Nephron (organoid): ENCODE measurements around the gene THOC7.

Source experiments
- H3K27ac Mint-ChIP-seq, 3 experiments: 2 replicates each; pipeline ENCODE4 v1.8.0; 2020; ENCODE audit warnings: mixed read lengths in 3 of 3, mild to moderate bottlenecking in 2 of 3, moderate library complexity in 1 of 3
- H3K27me3 Mint-ChIP-seq: 2 replicates; pipeline ENCODE4 v1.8.0; 2021; ENCODE audit warnings: low read depth, mild to moderate bottlenecking, moderate library complexity, mixed read lengths
- H3K36me3 Mint-ChIP-seq: 2 replicates; pipeline ENCODE4 v1.8.0; 2020; ENCODE audit warnings: low read depth, mixed read lengths
- H3K4me1 Mint-ChIP-seq: 2 replicates; pipeline ENCODE4 v1.8.0; 2020; ENCODE audit warnings: mixed read lengths
- H3K4me3 Mint-ChIP-seq, 3 experiments: 2 replicates each; pipeline ENCODE4 v1.8.0; 2020; ENCODE audit warnings: mild to moderate bottlenecking in 3 of 3, mixed read lengths in 3 of 3, moderate library complexity in 2 of 3
- H3K9me3 Mint-ChIP-seq: 2 replicates; pipeline ENCODE4 v1.8.0; 2020; ENCODE audit warnings: mixed read lengths
- TF ChIP-seq, protein P1 (sequence below), 3 experiments: fragments of 200-600 bp; sonication (generic); IDR thresholded peaks; one replicate each; pipeline ENCODE4 v1.5.0; 2021; ENCODE audit warnings: antibody characterized with exemption in 3 of 3; ENCODE audit not compliant: unreplicated experiment in 3 of 3

Gene THOC7

DNA sequence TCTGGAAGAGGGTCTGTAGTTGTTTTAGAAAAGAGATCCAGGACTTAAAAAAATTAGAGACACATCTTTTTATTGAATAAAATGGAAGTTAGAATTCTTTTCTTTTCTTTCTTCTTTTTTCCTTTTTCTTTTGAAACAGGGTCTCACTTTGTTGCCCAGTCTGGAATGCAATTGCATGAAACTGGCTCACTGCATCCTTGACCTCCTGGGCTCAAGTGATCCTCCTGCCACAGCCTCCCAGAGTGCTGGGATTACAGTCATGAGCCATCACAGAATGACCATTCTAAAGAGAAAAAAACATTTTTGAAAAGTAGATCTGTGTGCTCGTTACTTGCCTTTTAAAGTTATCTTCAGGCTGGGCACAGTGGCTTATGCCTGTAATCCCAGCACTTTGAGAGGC lies 3.6 kb upstream of the THOC7 start:
- Mint-ChIP-seq H3K4me1 (peaks cover 23% of the 10 kb centered on the region), H3K9me3 (no peaks in the 10 kb centered on the region), H3K36me3 (peaks cover 11% of the 10 kb centered on the region), H3K4me3 (peak overlapping the region in 1 of 3 experiments; percentile 25), H3K27ac (no peak overlapping the region), H3K27me3 (no peaks in the 10 kb centered on the region)
- TF ChIP-seq, protein P1, sequence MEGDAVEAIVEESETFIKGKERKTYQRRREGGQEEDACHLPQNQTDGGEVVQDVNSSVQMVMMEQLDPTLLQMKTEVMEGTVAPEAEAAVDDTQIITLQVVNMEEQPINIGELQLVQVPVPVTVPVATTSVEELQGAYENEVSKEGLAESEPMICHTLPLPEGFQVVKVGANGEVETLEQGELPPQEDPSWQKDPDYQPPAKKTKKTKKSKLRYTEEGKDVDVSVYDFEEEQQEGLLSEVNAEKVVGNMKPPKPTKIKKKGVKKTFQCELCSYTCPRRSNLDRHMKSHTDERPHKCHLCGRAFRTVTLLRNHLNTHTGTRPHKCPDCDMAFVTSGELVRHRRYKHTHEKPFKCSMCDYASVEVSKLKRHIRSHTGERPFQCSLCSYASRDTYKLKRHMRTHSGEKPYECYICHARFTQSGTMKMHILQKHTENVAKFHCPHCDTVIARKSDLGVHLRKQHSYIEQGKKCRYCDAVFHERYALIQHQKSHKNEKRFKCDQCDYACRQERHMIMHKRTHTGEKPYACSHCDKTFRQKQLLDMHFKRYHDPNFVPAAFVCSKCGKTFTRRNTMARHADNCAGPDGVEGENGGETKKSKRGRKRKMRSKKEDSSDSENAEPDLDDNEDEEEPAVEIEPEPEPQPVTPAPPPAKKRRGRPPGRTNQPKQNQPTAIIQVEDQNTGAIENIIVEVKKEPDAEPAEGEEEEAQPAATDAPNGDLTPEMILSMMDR (IDR thresholded peaks at IDR 0.05; ENCODE audit: unreplicated experiment in 3 of 3): no peak

DNA sequence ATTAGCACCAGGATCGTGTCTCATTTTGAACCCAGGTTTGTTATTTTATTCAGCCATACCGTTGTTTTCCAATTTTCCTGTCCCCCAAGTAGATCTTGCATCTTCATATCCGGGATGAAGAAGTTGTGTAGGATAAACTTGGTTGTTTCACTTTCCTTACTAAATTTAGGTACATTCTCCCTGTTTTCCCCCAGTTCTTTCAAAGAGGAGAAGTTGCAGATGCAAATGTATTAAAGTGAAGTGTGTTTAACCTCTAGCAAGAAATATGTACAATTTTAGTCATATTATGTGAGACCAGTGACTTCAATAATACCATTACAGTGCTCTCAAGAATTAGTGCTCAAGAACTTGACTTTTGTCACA lies 1.3 kb upstream of the THOC7 start:
- peak overlapping the region; percentile 90 to 94 (median 90) for H3K4me3 Mint-ChIP-seq
- TF ChIP-seq, protein P1 (IDR thresholded peaks at IDR 0.05; ENCODE audit: unreplicated experiment in 3 of 3): no peak
- no peaks in the 10 kb centered on the region for H3K9me3 Mint-ChIP-seq
- no peaks in the 10 kb centered on the region for H3K27me3 Mint-ChIP-seq
- H3K36me3 Mint-ChIP-seq: peaks cover 11% of the 10 kb centered on the region
- H3K4me1 Mint-ChIP-seq: peaks cover 17% of the 10 kb centered on the region
- peak overlapping the region; percentile 92 to 95 (median 94) for H3K27ac Mint-ChIP-seq

DNA sequence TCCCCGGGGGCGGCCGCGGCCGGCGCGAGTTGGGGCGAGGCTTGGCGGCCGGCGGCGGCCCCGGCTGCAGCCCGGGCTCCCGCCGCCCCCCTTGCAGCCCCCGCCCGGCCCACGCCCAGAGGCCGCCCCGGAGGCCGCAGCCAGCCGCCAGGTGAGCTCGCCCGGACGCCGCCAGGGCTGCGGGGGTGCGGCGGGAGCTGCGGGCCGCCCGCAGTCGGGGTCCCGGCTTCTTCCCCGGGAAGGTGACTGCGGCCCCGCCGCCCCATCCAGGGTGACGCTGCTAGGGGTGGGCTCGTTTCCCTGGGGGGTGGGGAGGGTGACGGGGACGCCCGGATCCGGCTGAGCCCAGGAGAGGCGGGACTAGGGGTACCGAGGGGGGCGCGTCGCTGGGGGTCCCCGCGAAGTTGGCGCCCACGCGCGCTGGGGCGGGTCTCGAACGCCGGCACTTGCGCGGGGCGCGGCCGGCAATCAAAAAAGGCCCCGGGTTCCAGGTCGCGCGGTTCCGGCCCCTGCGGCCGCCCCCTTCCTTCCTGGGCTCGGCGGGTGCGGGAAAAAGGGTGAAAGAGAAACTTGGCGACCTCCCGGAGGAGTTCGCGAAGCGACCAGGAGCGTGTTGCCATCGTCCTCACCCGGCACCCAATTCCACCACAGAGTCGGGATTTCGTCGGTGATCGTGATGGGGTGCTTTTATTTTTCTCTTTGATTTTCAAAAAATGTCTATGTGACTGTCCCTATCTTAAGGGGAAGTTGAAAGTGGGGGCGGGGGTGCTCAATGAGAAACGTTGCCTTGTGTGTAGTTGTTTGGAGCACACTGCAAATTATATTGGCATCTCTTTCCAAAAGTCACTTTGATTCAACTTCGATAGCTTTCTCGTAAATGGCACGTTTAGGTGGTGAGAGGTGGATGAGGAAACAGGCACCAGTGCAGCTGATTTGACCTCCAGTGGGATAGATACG lies 681 bp upstream of the THOC7 start:
- Mint-ChIP-seq H3K4me3 (peak overlapping the region; percentile 90 to 94 (median 90)), H3K27me3 (no peaks in the 10 kb centered on the region)

DNA sequence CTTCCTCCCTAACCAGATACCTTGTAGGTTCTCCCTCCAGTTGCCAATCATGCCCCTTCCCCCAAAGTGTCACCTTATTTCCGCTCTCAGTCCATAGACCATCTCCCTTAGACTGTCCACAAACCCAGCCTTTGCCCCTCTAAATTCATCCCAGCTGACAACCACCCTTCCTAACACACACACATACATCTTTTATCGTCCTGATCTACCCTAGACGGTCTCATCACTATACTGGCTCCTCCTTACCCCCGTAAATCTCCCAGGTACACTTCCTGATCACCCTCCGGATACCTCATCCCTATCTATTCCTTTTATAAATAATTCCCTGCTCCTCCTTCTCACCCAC lies 828 bp downstream of the THOC7 start:
- no peaks in the 10 kb centered on the region for H3K9me3 Mint-ChIP-seq
- H3K4me3 Mint-ChIP-seq: peak overlapping the region; percentile 94 to 96 (median 94)
- peaks cover 17% of the 10 kb centered on the region for H3K4me1 Mint-ChIP-seq
- H3K27ac Mint-ChIP-seq: peak overlapping the region; percentile 71 to 98 (median 87)
- TF ChIP-seq, protein P1 (IDR thresholded peaks at IDR 0.05; ENCODE audit: unreplicated experiment in 3 of 3): no peak
- peaks cover 11% of the 10 kb centered on the region for H3K36me3 Mint-ChIP-seq
- H3K27me3 Mint-ChIP-seq: no peaks in the 10 kb centered on the region

More for the DNA sequence above, 681 bp upstream of the THOC7 start:
- peak overlapping the region; percentile 92 to 95 (median 94) for H3K27ac Mint-ChIP-seq
- TF ChIP-seq, protein P1 (IDR thresholded peaks at IDR 0.05; ENCODE audit: unreplicated experiment in 3 of 3): no peak
- peaks cover 11% of the 10 kb centered on the region for H3K36me3 Mint-ChIP-seq
- H3K4me1 Mint-ChIP-seq: peaks cover 17% of the 10 kb centered on the region
- no peaks in the 10 kb centered on the region for H3K9me3 Mint-ChIP-seq

DNA sequence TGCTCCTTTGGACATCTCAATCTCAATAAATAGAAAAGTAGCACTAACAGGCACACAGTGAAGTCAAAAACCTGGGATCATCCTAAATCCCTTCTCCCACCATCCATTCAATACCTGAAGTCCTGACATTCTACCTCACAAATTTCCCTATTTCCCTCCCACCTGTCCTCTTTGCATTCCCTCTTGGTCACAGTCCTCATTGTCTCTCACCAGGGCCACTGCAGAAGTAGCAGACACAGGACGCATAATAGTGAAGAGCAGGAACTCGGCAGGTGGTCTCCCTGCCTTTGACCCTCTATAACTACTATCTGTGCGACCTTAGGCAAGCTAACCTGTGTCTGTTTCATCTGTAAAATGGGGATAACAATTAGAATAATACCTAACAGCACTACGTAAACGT lies 2.3 kb downstream of the THOC7 start:
- H3K4me1 Mint-ChIP-seq: peaks cover 17% of the 10 kb centered on the region
- TF ChIP-seq, protein P1 (IDR thresholded peaks at IDR 0.05; ENCODE audit: unreplicated experiment in 3 of 3): no peak
- peak overlapping the region in 2 of 3 experiments; percentile 11 to 42 for H3K4me3 Mint-ChIP-seq
- H3K27ac Mint-ChIP-seq: peak overlapping the region in 1 of 3 experiments; percentile 14
- peaks cover 3% of the 10 kb centered on the region for H3K36me3 Mint-ChIP-seq
- no peaks in the 10 kb centered on the region for H3K27me3 Mint-ChIP-seq
- H3K9me3 Mint-ChIP-seq: no peaks in the 10 kb centered on the region
